ENCODE measurements around the gene GATAD2A.

The GATAD2A gene

GRCh38 chr19:19405971-19406877 lies 749 bp downstream of the GATAD2A start:
- no peak for TF ChIP-seq CTCF (IDR thresholded peaks at IDR 0.05; ENCODE audit: low read depth, low read length, missing control alignments)
- H3K4me3 ChIP-seq (ENCODE audit: low read depth, low read length), result peak overlapping the region; percentile 78
- DNase-seq (ENCODE audit: low read depth), result peak; percentile 20
- in situ Hi-C loops (cut with HindIII; ENCODE audit: low sequenced_read_pairs), result no loop called here

DNA sequence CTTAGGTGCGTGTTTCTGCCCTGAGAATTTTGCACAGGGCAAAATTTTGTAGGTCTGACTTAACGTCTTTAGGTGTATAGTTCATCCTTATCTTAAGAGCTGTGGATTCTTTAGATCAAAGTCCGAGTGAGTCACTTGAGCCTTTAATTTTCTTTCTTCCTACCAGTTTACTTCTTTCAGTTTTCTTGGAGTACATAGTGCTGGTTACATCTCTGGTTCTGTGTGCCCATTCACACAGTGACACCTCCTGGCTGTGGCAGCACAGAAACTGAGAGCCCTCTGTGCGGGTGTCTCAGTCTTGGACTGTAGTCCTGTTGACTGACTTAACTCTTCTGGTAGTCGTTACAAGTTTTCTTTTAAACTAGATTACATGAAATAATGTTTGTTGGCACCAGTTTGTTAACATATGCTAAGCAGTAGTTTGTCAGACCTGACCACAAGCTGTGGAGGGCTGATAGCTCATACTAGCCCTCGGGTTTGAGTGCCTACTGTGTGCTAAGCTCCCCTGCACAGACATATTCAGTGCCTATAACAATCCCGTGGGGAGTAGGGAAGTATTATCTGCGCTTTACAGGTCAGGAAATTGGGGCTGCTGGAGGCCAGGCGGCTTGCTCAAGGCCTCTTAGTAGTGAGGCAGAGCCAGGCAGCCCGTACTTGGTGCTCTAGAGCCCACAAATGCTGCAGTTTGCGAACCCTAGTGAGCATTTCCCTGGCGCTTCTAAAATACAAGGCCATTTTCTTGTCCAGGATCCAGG lies 1.6 kb downstream of the GATAD2A start:
- peak; percentile 34 for TF ChIP-seq CTCF (IDR thresholded peaks at IDR 0.05; ENCODE audit: low read depth, low read length, missing control alignments)
- in situ Hi-C loops (cut with HindIII; ENCODE audit: low sequenced_read_pairs), result no loop called here
- peak overlapping the region; percentile 78 for H3K4me3 ChIP-seq (ENCODE audit: low read depth, low read length)
- no peak for DNase-seq (ENCODE audit: low read depth)

DNA sequence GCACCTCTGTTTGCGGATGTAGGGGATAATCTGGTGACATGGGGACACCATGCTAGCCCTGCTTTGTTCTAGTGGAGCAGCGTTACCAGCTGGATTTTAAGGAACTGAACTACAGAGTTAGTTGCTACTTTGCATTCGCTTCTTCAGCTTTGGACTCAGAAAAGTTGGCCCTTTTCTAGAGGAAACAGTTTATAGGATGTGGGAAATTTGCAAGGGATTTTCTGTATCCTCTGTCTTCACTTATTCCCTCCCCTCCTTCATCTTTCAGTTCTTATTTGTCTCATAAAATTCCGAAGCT lies 2.1 kb downstream of the GATAD2A start:
- no peak for DNase-seq (ENCODE audit: low read depth)
- no peak overlapping the region for H3K4me3 ChIP-seq (ENCODE audit: low read depth, low read length)
- in situ Hi-C loops (cut with HindIII; ENCODE audit: low sequenced_read_pairs), result no loop called here
- TF ChIP-seq CTCF (IDR thresholded peaks at IDR 0.05; ENCODE audit: low read depth, low read length, missing control alignments), result no peak

DNA sequence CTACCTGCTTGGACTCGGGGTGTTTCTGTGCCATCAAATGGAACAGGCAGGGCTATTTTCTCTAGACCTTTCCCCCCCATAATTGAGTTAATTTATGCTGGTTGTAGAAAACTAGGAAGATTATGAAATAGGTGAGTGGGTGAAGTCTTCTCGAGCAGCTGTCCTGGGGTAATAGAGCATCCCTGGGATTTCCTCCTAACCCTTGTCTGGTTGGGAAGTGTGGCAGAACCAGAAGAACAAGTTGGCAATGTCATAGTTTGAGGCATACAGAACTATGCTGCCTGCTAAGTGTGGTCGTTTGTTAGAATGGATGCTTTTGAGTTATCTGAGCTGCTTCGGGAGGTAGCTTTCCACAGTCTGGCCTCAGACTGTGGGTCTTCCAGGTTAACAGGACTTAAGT lies 3.7 kb downstream of the GATAD2A start:
- in situ Hi-C loops (cut with HindIII; ENCODE audit: low sequenced_read_pairs), result no loop called here
- no peak for DNase-seq (ENCODE audit: low read depth)
- TF ChIP-seq CTCF (IDR thresholded peaks at IDR 0.05; ENCODE audit: low read depth, low read length, missing control alignments), result no peak

DNA sequence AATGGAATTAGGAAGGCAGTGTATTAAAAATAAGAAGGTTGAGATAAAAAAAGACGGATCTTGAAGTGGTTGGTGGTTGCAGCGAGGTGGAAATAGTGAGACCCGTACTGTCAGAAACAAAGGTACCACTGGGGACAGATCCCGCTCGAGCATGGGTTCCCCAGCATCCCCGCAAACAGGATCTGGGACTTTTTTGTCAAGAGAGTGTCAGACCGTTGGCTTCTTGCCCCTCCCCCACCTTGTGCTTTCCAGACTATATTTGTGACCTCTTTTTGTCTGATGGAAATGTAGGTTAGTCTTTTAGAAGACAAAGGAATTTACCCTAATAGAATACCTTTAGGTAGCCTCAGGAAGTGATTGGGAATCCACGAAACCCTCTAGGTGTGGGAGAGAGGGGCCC lies 4.2 kb downstream of the GATAD2A start:
- H3K4me3 ChIP-seq (ENCODE audit: low read depth, low read length), result no peak overlapping the region
- no peak for TF ChIP-seq CTCF (IDR thresholded peaks at IDR 0.05; ENCODE audit: low read depth, low read length, missing control alignments)
- DNase-seq (ENCODE audit: low read depth), result no peak
- in situ Hi-C loops (cut with HindIII; ENCODE audit: low sequenced_read_pairs), result no loop called here

More for the DNA sequence above, 3.7 kb downstream of the GATAD2A start:
- no peak overlapping the region for H3K4me3 ChIP-seq (ENCODE audit: low read depth, low read length)

DNA sequence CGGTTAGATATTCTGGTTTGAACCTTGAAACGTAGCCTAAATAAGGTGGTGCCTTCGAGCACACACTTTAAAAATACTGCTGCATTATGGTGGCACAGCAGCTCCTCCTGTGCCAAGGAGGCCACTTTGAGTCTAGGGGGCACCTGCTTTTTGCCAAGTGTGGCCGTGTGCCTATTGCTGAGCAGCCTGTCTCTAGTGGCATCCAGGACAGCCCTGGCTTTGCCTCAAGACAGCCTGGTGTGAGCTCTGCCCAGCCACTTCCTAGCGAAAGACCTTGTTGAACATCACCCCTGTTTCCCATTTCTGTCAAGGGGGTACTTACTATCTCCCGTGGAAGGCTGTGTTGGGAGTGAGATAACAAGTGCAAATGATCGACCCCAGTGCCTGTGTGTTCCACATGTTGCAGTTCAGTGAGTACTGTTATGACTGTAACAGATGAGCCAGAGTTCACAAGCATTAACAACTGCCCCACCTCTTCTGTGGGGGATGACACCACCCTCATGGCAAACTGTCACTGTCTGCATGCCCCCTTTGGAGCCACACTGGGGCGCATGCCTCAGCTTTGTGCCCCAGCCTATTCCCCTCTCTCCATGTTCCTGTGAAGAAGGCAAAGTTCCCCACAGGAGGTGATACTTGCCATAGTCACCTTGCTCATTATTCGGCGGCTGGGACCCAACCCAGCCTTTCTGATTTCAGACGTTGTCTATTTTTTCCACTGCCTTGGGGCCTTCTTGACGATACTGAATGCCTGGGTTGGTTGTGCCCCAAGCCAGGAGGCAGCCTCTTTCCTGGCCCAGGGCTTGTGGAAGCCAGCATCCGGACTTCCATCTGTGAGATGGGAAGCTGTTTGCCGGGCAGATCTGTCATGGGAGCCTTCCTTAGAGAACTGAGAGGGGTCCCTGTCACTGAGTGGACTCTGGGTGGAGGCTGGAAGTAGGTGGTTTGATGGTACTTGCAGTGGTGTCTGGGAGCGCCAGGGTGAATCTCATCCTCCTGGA lies 5.4 kb downstream of the GATAD2A start:
- in situ Hi-C loops (cut with HindIII; ENCODE audit: low sequenced_read_pairs), result no loop called here
- no peak overlapping the region for H3K4me3 ChIP-seq (ENCODE audit: low read depth, low read length)
- DNase-seq (ENCODE audit: low read depth), result no peak
- TF ChIP-seq CTCF (IDR thresholded peaks at IDR 0.05; ENCODE audit: low read depth, low read length, missing control alignments), result no peak

All from astrocyte of the cerebellum (primary cell).